Mesodermal cell (in vitro differentiated cells): Measurements from ENCODE around the gene SCUBE1.
A peak's percentile ranks its signal among the peaks of the same experiment; 100 is the strongest.
"Not testable (repeated sequence)": the region's sequence is repeated elsewhere in the genome, so short reads cannot be mapped to it uniquely, and the experiment has no call there.

ENCODE experiments used
- H3K27ac ChIP-seq: 2 replicates; pipeline ENCODE4 v1.7.0; 2013; ENCODE audit warnings: mild to moderate bottlenecking, low read depth, low read length, moderate library complexity; ENCODE audit not compliant: severe bottlenecking
- H3K36me3 ChIP-seq: 2 replicates; pipeline ENCODE4 v1.7.1; 2013; ENCODE audit warnings: mild to moderate bottlenecking, low read length, moderate library complexity; ENCODE audit not compliant: control insufficient read depth, insufficient read depth
- H3K4me1 ChIP-seq: one replicate; pipeline ENCODE4 v1.7.1; 2013; ENCODE audit warnings: mild to moderate bottlenecking, low read length; ENCODE audit not compliant: insufficient read depth, control insufficient read depth, poor library complexity, severe bottlenecking
- H3K4me3 ChIP-seq: 2 replicates; pipeline ENCODE4 v1.7.0; 2013; ENCODE audit warnings: low read length, control low read depth, mild to moderate bottlenecking; ENCODE audit not compliant: insufficient read depth, poor library complexity, severe bottlenecking; ENCODE audit errors: extremely low read depth
- H3K9me3 ChIP-seq: 2 replicates; pipeline ENCODE4 v1.7.1; 2013; ENCODE audit warnings: mild to moderate bottlenecking, low read length, moderate library complexity; ENCODE audit not compliant: control insufficient read depth
- WGBS, 2 experiments: methylation state at CpG; one replicate each; pipeline ENCODE4 v1.1.5; 2013; ENCODE audit warnings: missing lambda C conversion rate in 2 of 2; ENCODE audit not compliant: insufficient coverage in 2 of 2; 5-methylcytosine and 5-hydroxymethylcytosine counted together

The SCUBE1 gene

GRCh38 chr22:43356881-43357280 lies 13.7 kb upstream of the SCUBE1 start:
- Histone ChIP-seq H3K36me3 (no peaks in the 10 kb centered on the region), H3K4me3 (no peak overlapping the region), H3K9me3 (no peaks in the 10 kb centered on the region), H3K27ac (no peak overlapping the region), H3K4me1 (no peaks in the 10 kb centered on the region)
- WGBS, 2 experiments, result 86 to 91% methylated on average over 9 to 10 of the region's 11 CpGs

- H3K4me1 ChIP-seq, H3K9me3 ChIP-seq, H3K27ac ChIP-seq, H3K4me3 ChIP-seq, H3K36me3 ChIP-seq: not testable (repeated sequence)
- WGBS, 2 experiments, result 90 to 99% methylated on average over 7 to 8 of the region's 10 CpGs
These were observed 12.5 kb upstream of the SCUBE1 start for GRCh38 chr22:43355688-43356087.

- H3K4me1 ChIP-seq, result no peaks in the 10 kb centered on the region
- H3K36me3 ChIP-seq, result no peaks in the 10 kb centered on the region
- H3K4me3 ChIP-seq, result no peak overlapping the region
- no peak overlapping the region for H3K27ac ChIP-seq
- WGBS, 2 experiments, result 86 to 89% methylated on average over 1 of the region's 5 CpGs
- no peaks in the 10 kb centered on the region for H3K9me3 ChIP-seq
These were observed 8.8 kb upstream of the SCUBE1 start for GRCh38 chr22:43351966-43352345.

- H3K9me3 ChIP-seq, result no peaks in the 10 kb centered on the region
- no peaks in the 10 kb centered on the region for H3K4me1 ChIP-seq
- WGBS, 2 experiments, result 89 to 98% methylated on average over 12 of the region's 12 CpGs
- H3K4me3 ChIP-seq, result no peak overlapping the region
- no peaks in the 10 kb centered on the region for H3K36me3 ChIP-seq
- no peak overlapping the region for H3K27ac ChIP-seq
These were observed 6.5 kb upstream of the SCUBE1 start for GRCh38 chr22:43349636-43350035.

- 29 to 33% methylated on average over 6 to 7 of the region's 8 CpGs for WGBS, 2 experiments
- Histone ChIP-seq H3K4me1 (no peaks in the 10 kb centered on the region), H3K4me3 (no peak overlapping the region), H3K9me3 (no peaks in the 10 kb centered on the region), H3K36me3 (no peaks in the 10 kb centered on the region), H3K27ac (no peak overlapping the region)
These were observed 3.4 kb upstream of the SCUBE1 start for GRCh38 chr22:43346521-43346929.

GRCh38 chr22:43345761-43346301 lies 2.7 kb upstream of the SCUBE1 start:
- no peaks in the 10 kb centered on the region for H3K36me3 ChIP-seq
- no peaks in the 10 kb centered on the region for H3K4me1 ChIP-seq
- WGBS, 2 experiments, result 70 to 79% methylated on average over 5 to 7 of the region's 7 CpGs
- no peak overlapping the region for H3K4me3 ChIP-seq
- H3K9me3 ChIP-seq, result no peaks in the 10 kb centered on the region
- no peak overlapping the region for H3K27ac ChIP-seq

- H3K4me3 ChIP-seq, result no peak overlapping the region
- 89 to 92% methylated on average over 7 of the region's 7 CpGs for WGBS, 2 experiments
These were observed 2.2 kb upstream of the SCUBE1 start for GRCh38 chr22:43345356-43345755.

GRCh38 chr22:43344520-43344787 lies 1.3 kb upstream of the SCUBE1 start:
- Histone ChIP-seq H3K9me3 (no peaks in the 10 kb centered on the region), H3K36me3 (no peaks in the 10 kb centered on the region), H3K27ac (no peak overlapping the region), H3K4me1 (no peaks in the 10 kb centered on the region), H3K4me3 (no peak overlapping the region)
- WGBS, 2 experiments, result 94 to 95% methylated on average over 4 to 6 of the region's 6 CpGs

More at GRCh38 chr22:43345356-43345755, 2.2 kb upstream of the SCUBE1 start:
- Histone ChIP-seq H3K4me1 (no peaks in the 10 kb centered on the region), H3K36me3 (no peaks in the 10 kb centered on the region), H3K27ac (no peak overlapping the region), H3K9me3 (no peaks in the 10 kb centered on the region)

GRCh38 chr22:43343670-43344519 lies 723 bp upstream of the SCUBE1 start:
- WGBS, 2 experiments, result 10 to 13% methylated on average over 60 to 62 of the region's 65 CpGs
- H3K9me3 ChIP-seq, result no peaks in the 10 kb centered on the region
- no peak overlapping the region for H3K27ac ChIP-seq
- peak overlapping the region; percentile 14 for H3K4me3 ChIP-seq
- no peaks in the 10 kb centered on the region for H3K36me3 ChIP-seq
- H3K4me1 ChIP-seq, result no peaks in the 10 kb centered on the region

GRCh38 chr22:43342347-43343261 lies 568 bp downstream of the SCUBE1 start:
- 3% methylated on average over 38 to 53 of the region's 99 CpGs for WGBS, 2 experiments
- Histone ChIP-seq H3K4me3 (peak overlapping the region; percentile 27), H3K9me3 (no peaks in the 10 kb centered on the region), H3K4me1 (no peaks in the 10 kb centered on the region), H3K27ac (no peak overlapping the region), H3K36me3 (no peaks in the 10 kb centered on the region)
